Keratinocyte (primary cell): ENCODE data around the gene KIF5B. TPM values are rescaled to one million over a fixed set of nuclear protein-coding genes. Genes with fewer than 3 reads are reported as not detected.

Source experiments
- DNase-seq: peaks from one replicate; pipeline ENCODE4 v3.0.0-alpha.2; 2011; ENCODE audit warnings: low read depth, missing footprints, low spot score
- FAIRE-seq: peaks from 2 replicates; lab custom pipeline; 2011; peaks lifted over from hg19 to GRCh38; lab: Jason Lieb, UNC
- H2AFZ ChIP-seq: 2 replicates; pipeline ENCODE4 v1.6.0; 2012; ENCODE audit warnings: low read length, control low read depth, inconsistent platforms; ENCODE audit not compliant: control insufficient read depth
- H3K27ac ChIP-seq: 2 replicates; pipeline ENCODE4 v1.5.1; 2011; ENCODE audit warnings: low read length; ENCODE audit not compliant: control insufficient read depth, insufficient read depth
- H3K27me3 ChIP-seq: 3 replicates; pipeline ENCODE4 v1.6.0; 2011; ENCODE audit warnings: low read length; ENCODE audit not compliant: control insufficient read depth, insufficient read depth; ENCODE audit errors: extremely low read depth
- H3K36me3 ChIP-seq, 2 experiments: 2 replicates in 1 of 2; 3 replicates in 1 of 2; pipeline ENCODE4 v1.5.1; 2011; ENCODE audit warnings: low read length in 2 of 2, mild to moderate bottlenecking in 1 of 2; ENCODE audit not compliant: control insufficient read depth in 2 of 2, insufficient read depth in 2 of 2; ENCODE audit errors: extremely low read depth in 1 of 2
- H3K4me1 ChIP-seq: 3 replicates; pipeline ENCODE4 v1.5.1; 2011; ENCODE audit warnings: low read length; ENCODE audit not compliant: control insufficient read depth, insufficient read depth; ENCODE audit errors: extremely low read depth
- H3K4me2 ChIP-seq: 3 replicates; pipeline ENCODE4 v1.6.0; 2011; ENCODE audit warnings: low read depth, low read length; ENCODE audit not compliant: control insufficient read depth, insufficient read depth; ENCODE audit errors: extremely low read depth
- H3K4me3 ChIP-seq, 3 experiments: fragments of 200-600 bp in 1 of 3; sonication (generic) in 1 of 3; 2 replicates in 2 of 3; 3 replicates in 1 of 3; pipeline ENCODE4 v1.5.1; 2011 to 2016; ENCODE audit warnings: low read length in 3 of 3, mild to moderate bottlenecking in 3 of 3, control low read depth in 2 of 3, inconsistent platforms in 1 of 3, low read depth in 1 of 3, mixed read lengths in 1 of 3, mixed run types in 1 of 3, moderate library complexity in 1 of 3; ENCODE audit not compliant: control insufficient read depth in 2 of 3, insufficient read depth in 2 of 3; ENCODE audit errors: extremely low read depth in 1 of 3
- H3K79me2 ChIP-seq: 2 replicates; pipeline ENCODE4 v1.6.0; 2012; ENCODE audit warnings: low read length; ENCODE audit not compliant: control insufficient read depth, insufficient read depth
- H3K9ac ChIP-seq: 3 replicates; pipeline ENCODE4 v1.6.0; 2011; ENCODE audit warnings: low read length; ENCODE audit not compliant: control insufficient read depth, insufficient read depth; ENCODE audit errors: extremely low read depth
- H3K9me1 ChIP-seq: 3 replicates; pipeline ENCODE4 v1.6.0; 2011; ENCODE audit warnings: low read length; ENCODE audit not compliant: control insufficient read depth, insufficient read depth; ENCODE audit errors: extremely low read depth
- H3K9me3 ChIP-seq: 2 replicates; pipeline ENCODE4 v1.5.1; 2012; ENCODE audit warnings: low read depth, low read length; ENCODE audit not compliant: control insufficient read depth
- H4K20me1 ChIP-seq: 3 replicates; pipeline ENCODE4 v1.6.0; 2011; ENCODE audit warnings: low read length; ENCODE audit not compliant: control insufficient read depth, insufficient read depth; ENCODE audit errors: extremely low read depth
- CTCF ChIP-seq, 3 experiments: IDR thresholded peaks in 1 of 3; conservative IDR thresholded peaks in 1 of 3; optimal IDR thresholded peaks in 1 of 3; 2 replicates in 2 of 3; 3 replicates in 1 of 3; pipeline versions ENCODE3 to v1.5.1; 2011; ENCODE audit warnings: low read length in 3 of 3, mild to moderate bottlenecking in 3 of 3, moderate library complexity in 2 of 3, control low read depth in 1 of 3, inconsistent platforms in 1 of 3; ENCODE audit not compliant: insufficient read depth in 2 of 3; ENCODE audit errors: extremely low read depth in 1 of 3
- EZH2 ChIP-seq: IDR thresholded peaks from one replicate; pipeline ENCODE4 v1.6.1; 2012; ENCODE audit warnings: inconsistent platforms, mild to moderate bottlenecking, low read length, moderate library complexity
- dilution Hi-C: fragments of 300-500 bp; cut with MboI; formaldehyde crosslinking; loops from one replicate; pipeline ENCODE4 v1.7.0; 2020; ENCODE audit warnings: low sequenced_read_pairs; ENCODE audit not compliant: extremely low pct_ligation_motif_present
- polyA plus RNA-seq, 5 experiments: library from polyadenylated mRNA; depleted of rRNA in 3 of 5; stranded (reverse) in 3 of 5; stranded (forward) in 1 of 5; unstranded in 1 of 5; fragments of >200 nt; gene quantifications; 1 replicate in 1 of 5; 2 replicates in 3 of 5; 3 replicates in 1 of 5; pipeline versions ENCODE4 v1.2.1 to v1.2.3, GENCODE V29; 2011 to 2012; ENCODE audit warnings: missing spikeins in 2 of 5, low read depth in 1 of 5, low replicate concordance in 1 of 5

Gene KIF5B
- polyA plus RNA-seq, 1 donor (not counting 4 experiments of a cell fraction or from before 2014, with no cell fraction given), result 82.1 TPM

- DNase-seq (no peak), FAIRE-seq (no peak)
- Histone ChIP-seq H3K4me3 (no peak overlapping the region), H3K4me1 (no peaks in the 10 kb centered on the region), H3K27me3 (no peaks in the 10 kb centered on the region), H3K9ac (no peak overlapping the region), H4K20me1 (no peaks in the 10 kb centered on the region), H3K4me2 (no peak overlapping the region), H3K79me2 (no peaks in the 10 kb centered on the region), H3K9me1 (no peaks in the 10 kb centered on the region), H3K9me3 (no peaks in the 10 kb centered on the region), H3K27ac (no peak overlapping the region), H2AFZ (no peak overlapping the region), H3K36me3 (peaks cover 0 to 5% of the 10 kb centered on the region in 2 experiments)
- dilution Hi-C loops, result no loop called here
- no peak for TF ChIP-seq EZH2
- no peak for TF ChIP-seq CTCF (optimal IDR thresholded peaks at IDR 0.05 in 1 of 3, IDR thresholded peaks at IDR 0.05 in 1 of 3, conservative IDR thresholded peaks at IDR 0.05 in 1 of 3; ENCODE audit: extremely low read depth in 1 of 3, insufficient read depth in 2 of 3, low read length in 3 of 3)
Measured at GRCh38 chr10:32000937-32001336, 55.3 kb downstream of the KIF5B start.

GRCh38 chr10:31999836-32000235 lies 56.4 kb downstream of the KIF5B start:
- no peak for FAIRE-seq
- H4K20me1 ChIP-seq, result no peaks in the 10 kb centered on the region
- dilution Hi-C loops, result no loop called here
- H3K4me3 ChIP-seq, result no peak overlapping the region
- H3K4me1 ChIP-seq, result no peaks in the 10 kb centered on the region
- no peak overlapping the region for H3K27ac ChIP-seq
- no peaks in the 10 kb centered on the region for H3K79me2 ChIP-seq
- no peak overlapping the region for H3K9ac ChIP-seq
- H3K9me1 ChIP-seq, result no peaks in the 10 kb centered on the region
- DNase-seq, result no peak
- TF ChIP-seq EZH2 (no peak), CTCF (optimal IDR thresholded peaks at IDR 0.05 in 1 of 3, IDR thresholded peaks at IDR 0.05 in 1 of 3, conservative IDR thresholded peaks at IDR 0.05 in 1 of 3; ENCODE audit: extremely low read depth in 1 of 3, insufficient read depth in 2 of 3, low read length in 3 of 3) (no peak)
- H3K4me2 ChIP-seq, result no peak overlapping the region
- H2AFZ ChIP-seq, result no peak overlapping the region
- H3K36me3 ChIP-seq, result no peaks in the 10 kb centered on the region
- no peaks in the 10 kb centered on the region for H3K9me3 ChIP-seq
- H3K27me3 ChIP-seq, result no peaks in the 10 kb centered on the region
